K562 (cell line): ENCODE data around the gene SLC38A10.

Experiments
- DPF2 ChIP-seq: fragments of 450-650 bp; IDR thresholded peaks from 2 replicates; pipeline ENCODE4 v1.6.1; 2016
- EZH2 ChIP-seq: IDR thresholded peaks from 2 replicates; pipeline ENCODE4 v1.6.1; 2012; ENCODE audit warnings: low read depth, mild to moderate bottlenecking, inconsistent platforms, low read length, borderline replicate concordance
- NFIC ChIP-seq: fragments of 450-650 bp; IDR thresholded peaks from 2 replicates; pipeline ENCODE4 v1.6.1; 2017; ENCODE audit warnings: mild to moderate bottlenecking, inconsistent platforms
- ZNF586 ChIP-seq: fragments of 450-650 bp; formaldehyde crosslinking; conservative IDR thresholded peaks from 2 replicates; pipeline ENCODE4 v1.4.0; 2020; ENCODE audit warnings: mild to moderate bottlenecking, moderate library complexity
- TF ChIP-seq, protein P1 (sequence below), 3 experiments: IDR thresholded peaks in 2 of 3; conservative IDR thresholded peaks in 1 of 3; 2 replicates each; pipeline ENCODE4 v1.5.1; 2011 to 2012; ENCODE audit warnings: low read length in 3 of 3, mild to moderate bottlenecking in 3 of 3, control low read depth in 2 of 3, improper control_type of control experiment in 1 of 3, inconsistent platforms in 1 of 3, low read depth in 1 of 3, mixed read lengths in 1 of 3, moderate library complexity in 1 of 3; ENCODE audit not compliant: insufficient read depth in 2 of 3
- TF ChIP-seq, protein P2 (sequence below): fragments of 250-450 bp; sonication (Bioruptor Pico); IDR thresholded peaks from 2 replicates; pipeline ENCODE4 v1.8.0; 2022; ENCODE audit warnings: inconsistent platforms, mild to moderate bottlenecking, moderate library complexity, borderline replicate concordance
- TF ChIP-seq, protein P3 (sequence below): sonication (generic); formaldehyde crosslinking; IDR thresholded peaks from 2 replicates; pipeline ENCODE4 v1.8.0; 2023; ENCODE audit warnings: mild to moderate bottlenecking, missing genetic modification reagents
- TF ChIP-seq, protein P4 (sequence below): fragments of 250-450 bp; sonication (Bioruptor Pico); IDR thresholded peaks from 2 replicates; pipeline ENCODE4 v1.9.0; 2021; ENCODE audit warnings: mild to moderate bottlenecking

DNA sequence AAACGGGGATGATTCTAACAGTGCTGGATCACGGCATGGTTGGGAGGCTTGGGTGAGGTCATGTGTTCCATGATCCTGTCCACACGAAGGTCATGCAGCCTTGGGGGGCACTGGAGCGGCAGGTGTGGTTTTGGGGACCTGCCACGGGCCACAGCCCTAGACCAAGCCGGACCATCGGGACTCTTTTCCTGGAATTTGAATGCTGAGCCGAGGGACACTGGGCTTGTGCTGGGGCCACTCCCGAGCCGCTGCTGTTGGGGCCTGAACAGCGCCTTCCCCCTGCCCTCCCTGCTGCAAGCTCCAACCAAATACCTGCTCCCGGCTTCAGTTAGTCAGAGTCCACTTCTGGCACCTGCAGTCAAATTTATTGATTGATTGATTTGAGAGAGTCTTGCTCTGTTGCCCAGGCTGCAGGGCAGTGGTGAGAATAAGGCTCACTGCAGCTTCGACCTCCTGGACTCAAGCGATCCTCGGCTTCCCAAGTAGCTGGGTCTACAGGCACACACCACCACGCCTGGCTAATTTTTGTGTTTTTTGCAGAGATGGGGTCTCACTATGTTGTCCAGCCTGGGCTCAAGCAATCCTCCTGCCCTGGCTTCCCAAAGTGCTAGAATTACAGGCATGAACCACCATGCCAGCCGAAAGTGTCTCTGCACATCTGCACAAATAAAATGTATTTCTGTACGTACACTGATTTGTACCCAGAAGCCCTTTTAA, 37.2 kb upstream of the SLC38A10 start:
- TF ChIP-seq, protein P1, sequence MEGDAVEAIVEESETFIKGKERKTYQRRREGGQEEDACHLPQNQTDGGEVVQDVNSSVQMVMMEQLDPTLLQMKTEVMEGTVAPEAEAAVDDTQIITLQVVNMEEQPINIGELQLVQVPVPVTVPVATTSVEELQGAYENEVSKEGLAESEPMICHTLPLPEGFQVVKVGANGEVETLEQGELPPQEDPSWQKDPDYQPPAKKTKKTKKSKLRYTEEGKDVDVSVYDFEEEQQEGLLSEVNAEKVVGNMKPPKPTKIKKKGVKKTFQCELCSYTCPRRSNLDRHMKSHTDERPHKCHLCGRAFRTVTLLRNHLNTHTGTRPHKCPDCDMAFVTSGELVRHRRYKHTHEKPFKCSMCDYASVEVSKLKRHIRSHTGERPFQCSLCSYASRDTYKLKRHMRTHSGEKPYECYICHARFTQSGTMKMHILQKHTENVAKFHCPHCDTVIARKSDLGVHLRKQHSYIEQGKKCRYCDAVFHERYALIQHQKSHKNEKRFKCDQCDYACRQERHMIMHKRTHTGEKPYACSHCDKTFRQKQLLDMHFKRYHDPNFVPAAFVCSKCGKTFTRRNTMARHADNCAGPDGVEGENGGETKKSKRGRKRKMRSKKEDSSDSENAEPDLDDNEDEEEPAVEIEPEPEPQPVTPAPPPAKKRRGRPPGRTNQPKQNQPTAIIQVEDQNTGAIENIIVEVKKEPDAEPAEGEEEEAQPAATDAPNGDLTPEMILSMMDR (IDR thresholded peaks at IDR 0.05 in 2 of 3, conservative IDR thresholded peaks at IDR 0.05 in 1 of 3; ENCODE audit: insufficient read depth in 2 of 3, low read depth in 1 of 3, low read length in 3 of 3), result no peak
- TF ChIP-seq, protein P2, sequence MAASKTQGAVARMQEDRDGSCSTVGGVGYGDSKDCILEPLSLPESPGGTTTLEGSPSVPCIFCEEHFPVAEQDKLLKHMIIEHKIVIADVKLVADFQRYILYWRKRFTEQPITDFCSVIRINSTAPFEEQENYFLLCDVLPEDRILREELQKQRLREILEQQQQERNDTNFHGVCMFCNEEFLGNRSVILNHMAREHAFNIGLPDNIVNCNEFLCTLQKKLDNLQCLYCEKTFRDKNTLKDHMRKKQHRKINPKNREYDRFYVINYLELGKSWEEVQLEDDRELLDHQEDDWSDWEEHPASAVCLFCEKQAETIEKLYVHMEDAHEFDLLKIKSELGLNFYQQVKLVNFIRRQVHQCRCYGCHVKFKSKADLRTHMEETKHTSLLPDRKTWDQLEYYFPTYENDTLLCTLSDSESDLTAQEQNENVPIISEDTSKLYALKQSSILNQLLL (CRISPR knock-in tag), result no peak
- TF ChIP-seq, protein P3, sequence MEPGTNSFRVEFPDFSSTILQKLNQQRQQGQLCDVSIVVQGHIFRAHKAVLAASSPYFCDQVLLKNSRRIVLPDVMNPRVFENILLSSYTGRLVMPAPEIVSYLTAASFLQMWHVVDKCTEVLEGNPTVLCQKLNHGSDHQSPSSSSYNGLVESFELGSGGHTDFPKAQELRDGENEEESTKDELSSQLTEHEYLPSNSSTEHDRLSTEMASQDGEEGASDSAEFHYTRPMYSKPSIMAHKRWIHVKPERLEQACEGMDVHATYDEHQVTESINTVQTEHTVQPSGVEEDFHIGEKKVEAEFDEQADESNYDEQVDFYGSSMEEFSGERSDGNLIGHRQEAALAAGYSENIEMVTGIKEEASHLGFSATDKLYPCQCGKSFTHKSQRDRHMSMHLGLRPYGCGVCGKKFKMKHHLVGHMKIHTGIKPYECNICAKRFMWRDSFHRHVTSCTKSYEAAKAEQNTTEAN, result no peak
- TF ChIP-seq NFIC (no peak), EZH2 (no peak), ZNF586 (CRISPR knock-in tag) (no peak), DPF2 (no peak)
- TF ChIP-seq, protein P4, sequence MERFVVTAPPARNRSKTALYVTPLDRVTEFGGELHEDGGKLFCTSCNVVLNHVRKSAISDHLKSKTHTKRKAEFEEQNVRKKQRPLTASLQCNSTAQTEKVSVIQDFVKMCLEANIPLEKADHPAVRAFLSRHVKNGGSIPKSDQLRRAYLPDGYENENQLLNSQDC (CRISPR knock-in tag), result no peak
